GM23338 (cell line): ENCODE measurements around the gene ACAN. TPM values are rescaled to one million over a fixed set of nuclear protein-coding genes. Genes with fewer than 3 reads are reported as not detected.

ENCODE experiments used
- ATAC-seq: fragments of 200-7000 bp; cut with Tn5 transposase; 3 replicates; pipeline ENCODE4 v1.9.1; 2020
- DNase-seq: peaks from one replicate; pipeline ENCODE4 v3.0.0-alpha.2; 2015; ENCODE audit warnings: low spot score
- H2AFZ ChIP-seq: fragments of 200-600 bp; sonication (generic); 2 replicates; pipeline ENCODE4 v1.8.0; 2016; ENCODE audit warnings: antibody characterized with exemption, mild to moderate bottlenecking, moderate library complexity
- H3F3A ChIP-seq: fragments of 200-600 bp; sonication (generic); replicated peaks from 2 replicates; pipeline ENCODE4 v1.8.0; 2017; ENCODE audit warnings: antibody characterized with exemption, mixed run types, low read depth
- H3K27ac ChIP-seq: fragments of 200-600 bp; sonication (generic); 2 replicates; pipeline ENCODE4 v1.6.1; 2016; ENCODE audit warnings: low read depth
- H3K27me3 ChIP-seq: fragments of 200-600 bp; sonication (generic); 2 replicates; pipeline ENCODE4 v1.8.0; 2016; ENCODE audit warnings: mild to moderate bottlenecking, mixed run types, moderate library complexity; ENCODE audit not compliant: insufficient read depth
- H3K36me3 ChIP-seq: fragments of 200-600 bp; sonication (generic); 2 replicates; pipeline ENCODE4 v1.8.0; 2016; ENCODE audit warnings: mild to moderate bottlenecking; ENCODE audit not compliant: insufficient read depth
- H3K4me1 ChIP-seq: fragments of 200-600 bp; sonication (generic); 2 replicates; pipeline ENCODE4 v1.8.0; 2016; ENCODE audit warnings: mild to moderate bottlenecking, moderate library complexity; ENCODE audit not compliant: insufficient read depth
- H3K4me2 ChIP-seq: fragments of 200-600 bp; sonication (generic); 2 replicates; pipeline ENCODE4 v1.7.1; 2017; ENCODE audit warnings: mixed run types
- H3K4me3 ChIP-seq: fragments of 200-600 bp; sonication (generic); 2 replicates; pipeline ENCODE4 v1.6.1; 2016; ENCODE audit warnings: mixed run types
- H3K79me2 ChIP-seq: fragments of 200-600 bp; sonication (generic); replicated peaks from 2 replicates; pipeline ENCODE4 v1.8.0; 2017; ENCODE audit warnings: mild to moderate bottlenecking; ENCODE audit not compliant: insufficient read depth
- H3K9me2 ChIP-seq: fragments of 200-600 bp; sonication (generic); 2 replicates; pipeline ENCODE4 v1.8.0; 2017; ENCODE audit not compliant: insufficient read depth
- H4K20me1 ChIP-seq: fragments of 200-600 bp; sonication (generic); replicated peaks from 2 replicates; pipeline ENCODE4 v1.8.0; 2017; ENCODE audit warnings: mild to moderate bottlenecking; ENCODE audit not compliant: insufficient read depth
- H3K27ac Mint-ChIP-seq: 2 replicates; pipeline ENCODE4 v1.8.0; 2020; ENCODE audit warnings: inconsistent platforms, mild to moderate bottlenecking, moderate library complexity, mixed read lengths
- H3K27me3 Mint-ChIP-seq: 3 replicates; pipeline ENCODE4 v1.8.0; 2022; ENCODE audit warnings: low read depth, mild to moderate bottlenecking, moderate library complexity, mixed read lengths, inconsistent platforms; ENCODE audit not compliant: insufficient read depth, poor library complexity
- H3K36me3 Mint-ChIP-seq: 3 replicates; pipeline ENCODE4 v1.8.0; 2021; ENCODE audit warnings: low read depth, mild to moderate bottlenecking, inconsistent platforms, moderate library complexity, mixed read lengths
- H3K4me1 Mint-ChIP-seq: 3 replicates; pipeline ENCODE4 v1.8.0; 2020; ENCODE audit warnings: mild to moderate bottlenecking, inconsistent platforms, mixed read lengths
- H3K4me3 Mint-ChIP-seq: 3 replicates; pipeline ENCODE4 v1.8.0; 2021; ENCODE audit warnings: moderate library complexity, mild to moderate bottlenecking, inconsistent platforms, mixed read lengths
- H3K9me3 Mint-ChIP-seq: 3 replicates; pipeline ENCODE4 v1.8.0; 2020; ENCODE audit warnings: moderate library complexity, mild to moderate bottlenecking, inconsistent platforms, mixed read lengths
- CREB1 ChIP-seq: fragments of 250-450 bp; sonication (Bioruptor Pico); IDR thresholded peaks from 2 replicates; pipeline ENCODE4 v1.5.0; 2020; ENCODE audit warnings: low read depth, mild to moderate bottlenecking, moderate library complexity
- EZH2 ChIP-seq: fragments of 200-600 bp; sonication (generic); IDR thresholded peaks from one replicate; pipeline ENCODE4 v1.8.0; 2017; ENCODE audit warnings: antibody characterized with exemption, mild to moderate bottlenecking, low read depth; ENCODE audit not compliant: unreplicated experiment
- EZH2phosphoT487 ChIP-seq: fragments of 200-600 bp; sonication (generic); IDR thresholded peaks from one replicate; pipeline ENCODE4 v1.8.1; 2018; ENCODE audit warnings: antibody characterized with exemption; ENCODE audit not compliant: unreplicated experiment
- STAT1 ChIP-seq: IDR thresholded peaks from one replicate; pipeline ENCODE4 v1.6.1; 2016; ENCODE audit warnings: antibody characterized with exemption; ENCODE audit not compliant: unreplicated experiment
- ZNF462 ChIP-seq: fragments of 250-450 bp; sonication (Bioruptor Pico); IDR thresholded peaks from 2 replicates; pipeline ENCODE4 v1.5.0; 2020; ENCODE audit warnings: mild to moderate bottlenecking, moderate library complexity
- polyA plus RNA-seq: library from polyadenylated mRNA; unstranded; fragments of >200 nt; fragmentation: Nextera tagmentation; extraction: Ambion mirVana; gene quantifications from 2 replicates; pipeline ENCODE4 v1.2.1, GENCODE V29; 2016
- total RNA-seq: library from RNA; depleted of rRNA; stranded (reverse); fragments of >200 nt; shearing (Covaris generic); gene quantifications from 2 replicates; pipeline ENCODE4 v1.2.3, GENCODE V29; 2014
- TF ChIP-seq, protein P1 (sequence below), 2 experiments: fragments of 200-600 bp in 1 of 2; sonication (generic) in 1 of 2; conservative IDR thresholded peaks; 2 replicates each; pipeline versions ENCODE4 v1.5.1 to v1.6.1; 2016 to 2017; ENCODE audit warnings: antibody characterized with exemption in 2 of 2, low read depth in 2 of 2, mild to moderate bottlenecking in 2 of 2, moderate library complexity in 1 of 2
- TF ChIP-seq, protein P2 (sequence below): IDR thresholded peaks from 2 replicates; pipeline ENCODE4 v1.6.1; 2016; ENCODE audit warnings: antibody characterized with exemption

The ACAN gene
- total and polyA plus RNA-seq, 2 experiments from 2014 or later: 2.5 to 4.9 TPM

DNA sequence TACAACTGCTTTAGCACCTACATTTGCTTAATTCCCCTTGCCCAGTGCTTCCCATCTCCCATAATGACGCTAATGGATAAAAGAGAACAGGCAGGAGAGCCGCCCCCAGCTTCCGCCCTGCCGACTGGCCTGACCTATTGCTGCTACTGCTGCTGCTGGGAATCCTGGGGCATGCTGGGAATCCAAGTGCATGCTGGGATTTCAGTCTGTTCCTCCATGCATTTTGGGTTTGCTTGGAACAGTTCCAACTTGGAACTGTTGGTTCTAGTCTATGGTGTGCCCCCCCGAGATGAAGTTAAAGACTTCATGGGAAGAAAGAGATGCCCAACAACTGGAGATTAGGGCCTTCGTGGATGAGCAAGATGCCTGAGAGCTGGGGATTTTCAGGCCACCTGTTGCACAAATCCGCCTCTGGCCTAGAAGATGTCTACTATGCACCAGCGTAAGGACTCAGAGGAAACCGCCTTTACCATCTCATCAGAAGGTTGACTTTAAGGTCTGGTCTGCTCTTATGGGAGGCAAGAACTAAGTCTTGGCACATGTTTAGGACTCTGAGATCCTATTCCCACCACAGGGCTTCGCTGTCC lies 63.2 kb downstream of the ACAN start:
- no peak overlapping the region for H3K27ac Mint-ChIP-seq
- no peaks in the 10 kb centered on the region; the same call in 1 of the 3 replicates for H3K4me1 Mint-ChIP-seq
- Histone ChIP-seq H2AFZ (no peak overlapping the region), H3K4me1 (no peaks in the 10 kb centered on the region; the same call in 1 of the 2 replicates), H3K27ac (no peak overlapping the region), H3K27me3 (no peaks in the 10 kb centered on the region), H3K36me3 (no peaks in the 10 kb centered on the region), H3K4me3 (no peak overlapping the region), H3K79me2 (no peaks in the 10 kb centered on the region), H3K9me2 (peaks cover 4% of the 10 kb centered on the region; the same call in 1 of the 2 replicates), H4K20me1 (no peaks in the 10 kb centered on the region), H3F3A (no peaks in the 10 kb centered on the region), H3K4me2 (no peak overlapping the region)
- no peaks in the 10 kb centered on the region; the same call in 1 of the 3 replicates for H3K36me3 Mint-ChIP-seq
- no peak overlapping the region for H3K4me3 Mint-ChIP-seq
- H3K9me3 Mint-ChIP-seq: peaks cover 4% of the 10 kb centered on the region; the same call in 2 of the 3 replicates
- peaks cover 15% of the 10 kb centered on the region for H3K27me3 Mint-ChIP-seq
- TF ChIP-seq EZH2: no peak
- no peak for TF ChIP-seq EZH2phosphoT487
- TF ChIP-seq, protein P1, sequence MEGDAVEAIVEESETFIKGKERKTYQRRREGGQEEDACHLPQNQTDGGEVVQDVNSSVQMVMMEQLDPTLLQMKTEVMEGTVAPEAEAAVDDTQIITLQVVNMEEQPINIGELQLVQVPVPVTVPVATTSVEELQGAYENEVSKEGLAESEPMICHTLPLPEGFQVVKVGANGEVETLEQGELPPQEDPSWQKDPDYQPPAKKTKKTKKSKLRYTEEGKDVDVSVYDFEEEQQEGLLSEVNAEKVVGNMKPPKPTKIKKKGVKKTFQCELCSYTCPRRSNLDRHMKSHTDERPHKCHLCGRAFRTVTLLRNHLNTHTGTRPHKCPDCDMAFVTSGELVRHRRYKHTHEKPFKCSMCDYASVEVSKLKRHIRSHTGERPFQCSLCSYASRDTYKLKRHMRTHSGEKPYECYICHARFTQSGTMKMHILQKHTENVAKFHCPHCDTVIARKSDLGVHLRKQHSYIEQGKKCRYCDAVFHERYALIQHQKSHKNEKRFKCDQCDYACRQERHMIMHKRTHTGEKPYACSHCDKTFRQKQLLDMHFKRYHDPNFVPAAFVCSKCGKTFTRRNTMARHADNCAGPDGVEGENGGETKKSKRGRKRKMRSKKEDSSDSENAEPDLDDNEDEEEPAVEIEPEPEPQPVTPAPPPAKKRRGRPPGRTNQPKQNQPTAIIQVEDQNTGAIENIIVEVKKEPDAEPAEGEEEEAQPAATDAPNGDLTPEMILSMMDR (conservative IDR thresholded peaks at IDR 0.05; ENCODE audit: low read depth in 2 of 2): no peak
- TF ChIP-seq CREB1 (CRISPR knock-in tag): no peak
- TF ChIP-seq, protein P2, sequence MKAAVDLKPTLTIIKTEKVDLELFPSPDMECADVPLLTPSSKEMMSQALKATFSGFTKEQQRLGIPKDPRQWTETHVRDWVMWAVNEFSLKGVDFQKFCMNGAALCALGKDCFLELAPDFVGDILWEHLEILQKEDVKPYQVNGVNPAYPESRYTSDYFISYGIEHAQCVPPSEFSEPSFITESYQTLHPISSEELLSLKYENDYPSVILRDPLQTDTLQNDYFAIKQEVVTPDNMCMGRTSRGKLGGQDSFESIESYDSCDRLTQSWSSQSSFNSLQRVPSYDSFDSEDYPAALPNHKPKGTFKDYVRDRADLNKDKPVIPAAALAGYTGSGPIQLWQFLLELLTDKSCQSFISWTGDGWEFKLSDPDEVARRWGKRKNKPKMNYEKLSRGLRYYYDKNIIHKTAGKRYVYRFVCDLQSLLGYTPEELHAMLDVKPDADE: no peak
- TF ChIP-seq ZNF462 (CRISPR knock-in tag): no peak
- no peak for TF ChIP-seq STAT1
- no peak for ATAC-seq
- DNase-seq: no peak
